ENCODE measurements around the gene TSHZ3. TPM values are rescaled to one million over a fixed set of nuclear protein-coding genes. Genes with fewer than 3 reads are reported as not detected.
A peak's percentile ranks its signal among the peaks of the same experiment; 100 is the strongest.

The TSHZ3 gene
- total and polyA plus RNA-seq, 2 donors from 2014 or later: 1.7 to 8.4 TPM

DNA sequence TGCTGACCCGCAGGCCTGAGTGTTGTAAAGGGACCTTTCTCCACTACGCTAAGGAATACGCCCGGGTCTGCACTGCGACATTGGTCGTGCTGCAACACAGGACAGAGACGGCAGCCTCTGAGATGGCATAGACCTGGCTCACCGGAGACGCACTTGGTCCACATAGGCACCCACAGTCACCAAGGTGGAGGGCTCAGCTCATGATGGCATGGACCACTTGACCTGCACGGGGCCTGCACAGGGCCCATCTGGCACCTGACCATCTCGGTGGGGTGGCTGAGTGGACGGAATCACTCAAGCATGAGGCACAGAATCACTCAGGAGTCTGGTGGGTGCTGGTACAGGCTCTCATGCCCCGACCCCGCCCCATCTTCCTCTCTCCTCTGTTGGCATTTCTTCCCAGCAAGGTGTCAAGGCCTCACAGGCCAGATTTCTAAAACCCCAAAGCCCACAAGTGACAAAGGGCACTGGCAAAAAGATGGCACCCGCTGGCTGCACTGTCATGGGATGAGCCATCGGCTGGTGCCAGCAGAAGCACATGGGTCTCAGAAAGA is 45.9 kb downstream of the TSHZ3 start:
- DNase-seq: peak in 1 of 5 donors; percentile 16
- Histone ChIP-seq H3K27me3 (ENCODE audit: control insufficient read depth, insufficient read depth, low read length) (no peaks in the 10 kb centered on the region), H3K4me1 (ENCODE audit: control insufficient read depth in 2 of 3, insufficient read depth in 2 of 3, low read depth in 1 of 3, low read length in 3 of 3) (no peaks in the 10 kb centered on the region), H3K9ac (ENCODE audit: low read length in 3 of 3) (no peak overlapping the region), H3K36me3 (ENCODE audit: control insufficient read depth in 2 of 3, insufficient read depth in 3 of 3, low read length in 3 of 3) (no peaks in the 10 kb centered on the region), H3K4me3 (ENCODE audit: low read length in 3 of 3) (no peak overlapping the region), H3K27ac (ENCODE audit: low read depth in 2 of 2, low read length in 2 of 2) (no peak overlapping the region), H3K9me3 (ENCODE audit: control insufficient read depth in 2 of 3, insufficient read depth in 1 of 3, low read length in 3 of 3) (no peaks in the 10 kb centered on the region)
- TF ChIP-seq, protein P1, sequence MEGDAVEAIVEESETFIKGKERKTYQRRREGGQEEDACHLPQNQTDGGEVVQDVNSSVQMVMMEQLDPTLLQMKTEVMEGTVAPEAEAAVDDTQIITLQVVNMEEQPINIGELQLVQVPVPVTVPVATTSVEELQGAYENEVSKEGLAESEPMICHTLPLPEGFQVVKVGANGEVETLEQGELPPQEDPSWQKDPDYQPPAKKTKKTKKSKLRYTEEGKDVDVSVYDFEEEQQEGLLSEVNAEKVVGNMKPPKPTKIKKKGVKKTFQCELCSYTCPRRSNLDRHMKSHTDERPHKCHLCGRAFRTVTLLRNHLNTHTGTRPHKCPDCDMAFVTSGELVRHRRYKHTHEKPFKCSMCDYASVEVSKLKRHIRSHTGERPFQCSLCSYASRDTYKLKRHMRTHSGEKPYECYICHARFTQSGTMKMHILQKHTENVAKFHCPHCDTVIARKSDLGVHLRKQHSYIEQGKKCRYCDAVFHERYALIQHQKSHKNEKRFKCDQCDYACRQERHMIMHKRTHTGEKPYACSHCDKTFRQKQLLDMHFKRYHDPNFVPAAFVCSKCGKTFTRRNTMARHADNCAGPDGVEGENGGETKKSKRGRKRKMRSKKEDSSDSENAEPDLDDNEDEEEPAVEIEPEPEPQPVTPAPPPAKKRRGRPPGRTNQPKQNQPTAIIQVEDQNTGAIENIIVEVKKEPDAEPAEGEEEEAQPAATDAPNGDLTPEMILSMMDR (IDR thresholded peaks at IDR 0.05; ENCODE audit: borderline replicate concordance, extremely low read depth, insufficient read depth): no peak
- intact Hi-C loops (cut with DNase I): no loop called here
- no peak for FAIRE-seq

- Histone ChIP-seq H3K4me3 (ENCODE audit: low read length in 3 of 3) (no peak overlapping the region), H3K4me1 (ENCODE audit: control insufficient read depth in 2 of 3, insufficient read depth in 2 of 3, low read depth in 1 of 3, low read length in 3 of 3) (no peaks in the 10 kb centered on the region), H3K27me3 (ENCODE audit: control insufficient read depth, insufficient read depth, low read length) (no peaks in the 10 kb centered on the region), H3K36me3 (ENCODE audit: control insufficient read depth in 2 of 3, insufficient read depth in 3 of 3, low read length in 3 of 3) (no peaks in the 10 kb centered on the region), H3K9me3 (ENCODE audit: control insufficient read depth in 2 of 3, insufficient read depth in 1 of 3, low read length in 3 of 3) (no peaks in the 10 kb centered on the region), H3K9ac (ENCODE audit: low read length in 3 of 3) (no peak overlapping the region), H3K27ac (ENCODE audit: low read depth in 2 of 2, low read length in 2 of 2) (no peak overlapping the region)
- intact Hi-C loops (cut with DNase I): no loop called here
- TF ChIP-seq, protein P1 (IDR thresholded peaks at IDR 0.05; ENCODE audit: borderline replicate concordance, extremely low read depth, insufficient read depth): no peak
- FAIRE-seq (no peak), DNase-seq (no peak)
Measured at GRCh38 chr19:31301306-31301980, 47.8 kb downstream of the TSHZ3 start.

GRCh38 chr19:31300422-31300821 is 48.8 kb downstream of the TSHZ3 start:
- intact Hi-C loops (cut with DNase I): no loop called here
- Histone ChIP-seq H3K4me3 (ENCODE audit: low read length in 3 of 3) (no peak overlapping the region), H3K27ac (ENCODE audit: low read depth in 2 of 2, low read length in 2 of 2) (no peak overlapping the region), H3K9me3 (ENCODE audit: control insufficient read depth in 2 of 3, insufficient read depth in 1 of 3, low read length in 3 of 3) (no peaks in the 10 kb centered on the region), H3K4me1 (ENCODE audit: control insufficient read depth in 2 of 3, insufficient read depth in 2 of 3, low read depth in 1 of 3, low read length in 3 of 3) (no peaks in the 10 kb centered on the region), H3K27me3 (ENCODE audit: control insufficient read depth, insufficient read depth, low read length) (no peaks in the 10 kb centered on the region), H3K36me3 (ENCODE audit: control insufficient read depth in 2 of 3, insufficient read depth in 3 of 3, low read length in 3 of 3) (no peaks in the 10 kb centered on the region), H3K9ac (ENCODE audit: low read length in 3 of 3) (no peak overlapping the region)
- TF ChIP-seq, protein P1 (IDR thresholded peaks at IDR 0.05; ENCODE audit: borderline replicate concordance, extremely low read depth, insufficient read depth): no peak
- FAIRE-seq (no peak), DNase-seq (no peak)

Measured in kidney (tissue), 14 donors.